Activated CD8-positive, alpha-beta memory T cell treated with anti-CD3 and anti-CD28 coated beads for 1 hour (primary cell): ENCODE data around the gene MFAP1.
A peak's percentile ranks its signal among the peaks of the same experiment; 100 is the strongest.

Experiments used
- DNase-seq, 2 donors: peaks; one replicate each; pipeline ENCODE4 v3.0.0-alpha.2; 2020; ENCODE audit warnings: low read depth in 1 of 2; ENCODE audit errors: extremely low read depth in 1 of 2

MFAP1 gene

DNA sequence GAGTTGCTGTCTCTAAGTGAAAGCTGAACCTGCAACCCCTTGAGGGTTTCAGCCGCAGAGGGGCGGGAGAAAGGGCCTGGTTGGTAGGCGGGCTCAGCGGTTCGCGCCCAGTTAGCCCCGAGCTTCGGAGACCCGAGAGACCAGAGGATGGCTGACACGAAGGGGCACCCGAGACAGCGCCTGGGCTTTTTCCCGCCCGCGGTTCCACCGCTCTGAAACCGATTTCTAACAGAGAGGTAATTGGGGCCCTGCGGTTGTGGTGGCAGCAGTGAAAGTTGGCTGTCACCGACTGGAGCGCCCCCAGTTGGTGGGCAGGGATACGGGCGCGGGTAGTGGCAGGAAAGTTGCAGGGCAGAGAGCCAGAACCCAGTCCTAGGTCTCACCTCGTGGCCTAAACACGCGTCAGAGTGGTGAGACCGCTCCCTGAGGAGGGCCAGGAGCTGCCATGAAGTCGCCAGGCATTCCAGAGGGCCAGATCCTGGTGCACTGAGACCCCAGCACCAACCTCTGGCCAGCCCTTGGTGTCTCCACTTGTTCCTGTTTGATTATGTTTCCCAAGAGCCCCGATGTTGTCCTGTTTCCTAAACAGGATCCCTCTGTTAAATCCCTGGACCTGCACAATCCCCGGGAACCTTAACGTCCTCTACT, 47.1 kb downstream of the MFAP1 start:
- peak; percentile 58 to 67 for DNase-seq

DNA sequence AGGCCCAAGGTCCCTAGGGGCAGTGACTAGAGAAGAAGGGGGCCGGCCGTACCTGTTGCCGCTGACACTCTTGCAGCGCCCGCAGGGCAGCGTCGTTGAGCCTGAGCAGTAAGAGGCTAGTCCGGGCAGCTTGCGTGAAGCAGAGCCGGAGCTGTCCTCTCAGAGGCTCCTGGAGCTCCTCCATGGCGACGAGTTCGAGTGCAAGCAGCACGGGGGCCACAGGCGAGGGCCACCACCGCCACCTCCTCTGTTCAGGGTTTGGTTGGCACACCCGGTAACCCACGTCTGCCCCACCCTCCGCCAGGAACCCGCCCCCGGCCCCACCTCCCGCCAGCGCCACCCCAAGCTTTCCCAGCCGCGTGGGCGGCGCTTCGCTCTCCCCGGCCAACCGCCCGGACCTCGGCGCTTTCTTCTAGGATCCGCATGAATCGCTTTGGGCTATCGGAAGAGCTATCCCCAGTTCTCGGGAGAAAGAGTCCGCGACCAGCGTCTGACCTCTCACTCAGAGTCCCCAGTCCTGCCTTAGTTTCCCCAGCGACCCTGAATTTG, 47.7 kb downstream of the MFAP1 start, which contains the start of gene ELL3:
TSS of gene ELL3 (minus strand) at position 249 of the 549 bp plus-strand sequence. CDS start at position 184, 65 bp downstream.
- peak; percentile 34 to 71 for DNase-seq

DNA sequence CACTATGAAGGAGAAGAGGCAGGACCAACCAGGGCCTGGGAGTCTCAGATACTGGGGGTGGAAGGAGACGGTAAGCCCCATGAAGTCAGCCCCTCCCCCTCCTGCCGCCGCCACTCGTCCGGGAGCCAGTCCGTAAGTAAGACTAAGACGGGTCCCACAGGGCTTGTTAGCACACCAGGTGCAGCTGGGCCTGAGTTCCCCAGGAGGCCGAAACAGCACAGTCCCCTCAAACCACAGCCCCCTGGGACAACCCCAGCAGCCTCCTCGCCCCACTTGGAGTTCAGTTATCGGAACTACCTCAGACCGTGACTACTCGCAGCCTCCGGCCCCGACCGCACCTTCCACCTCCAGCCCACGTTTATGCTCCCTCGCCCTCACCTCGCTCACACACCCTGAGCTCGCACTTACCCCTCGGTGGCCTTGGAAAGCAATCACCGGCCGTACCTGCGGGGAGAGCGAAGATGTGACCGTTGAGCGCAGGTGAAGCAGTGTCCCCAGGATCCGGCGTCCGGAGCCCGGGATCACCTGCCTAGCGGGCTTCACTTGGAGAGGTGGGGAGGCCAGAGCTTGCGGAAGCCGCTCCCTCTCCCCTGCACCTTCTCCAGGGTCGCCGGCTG, 48.3 kb downstream of the MFAP1 start:
- no peak for DNase-seq

DNA sequence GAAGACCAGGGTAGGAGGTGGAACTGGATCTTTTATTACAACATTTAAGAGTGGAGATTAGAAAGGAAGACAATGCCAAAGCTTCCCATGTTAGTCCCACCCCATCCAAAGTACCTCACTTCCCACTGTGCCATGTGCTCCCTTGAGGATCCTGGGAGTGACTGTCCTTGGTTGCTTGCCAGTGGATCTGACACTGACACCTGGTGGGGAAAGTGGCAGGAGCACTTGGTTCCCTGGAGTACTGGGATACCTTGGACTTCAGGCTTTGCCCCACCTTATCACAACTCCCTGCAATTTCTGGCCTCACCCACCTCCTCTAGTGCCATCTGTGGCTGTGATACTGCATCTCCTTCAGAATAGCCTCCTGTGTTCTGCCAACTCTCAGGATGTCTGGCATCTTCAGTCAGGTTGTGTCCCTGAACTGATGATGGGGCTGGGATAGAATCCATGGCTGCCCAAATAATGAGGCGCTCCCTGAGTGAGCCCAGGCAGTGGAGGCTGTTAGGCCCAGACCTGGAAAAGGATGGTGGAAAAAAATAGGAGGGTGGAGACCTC, 49.0 kb downstream of the MFAP1 start:
- no peak for DNase-seq

DNA sequence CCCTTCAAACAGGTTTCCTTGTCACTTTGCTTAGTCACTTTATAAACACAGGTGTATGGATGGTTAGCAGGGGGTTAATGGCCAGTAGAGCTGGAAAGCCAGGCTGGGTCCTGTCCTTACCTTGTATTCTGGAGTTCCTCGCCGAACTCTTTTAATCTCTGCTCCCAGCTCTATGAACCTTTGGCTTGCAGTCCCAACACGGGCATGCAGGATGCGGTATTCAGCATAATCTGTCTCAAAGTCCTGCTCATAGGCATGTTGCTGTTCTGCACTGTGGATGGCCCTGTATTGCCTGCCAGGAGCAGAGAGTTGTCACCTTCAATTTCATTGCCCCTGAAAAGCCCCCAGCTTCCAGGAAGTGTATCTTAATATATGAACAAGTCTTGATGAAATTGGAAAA, 50.4 kb downstream of the MFAP1 start:
- DNase-seq = no peak

DNA sequence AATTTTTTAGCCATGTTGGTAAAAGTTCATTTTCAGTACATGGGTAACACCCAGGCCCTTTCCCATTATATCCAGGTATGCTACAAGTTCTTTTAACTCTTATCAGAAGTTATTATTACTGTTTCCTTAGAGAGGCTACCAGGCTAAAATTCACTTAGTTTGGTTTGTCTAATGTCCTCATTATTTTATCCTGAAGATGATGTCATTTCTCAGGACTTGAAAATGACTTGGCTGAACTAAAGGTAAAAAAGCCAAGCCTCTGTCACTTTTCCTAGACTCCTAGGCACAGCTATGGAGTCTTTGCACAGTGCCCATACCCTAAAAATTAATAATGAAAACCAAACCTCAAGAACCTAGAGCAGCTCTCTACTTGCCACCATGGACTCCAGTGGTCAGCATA, 51.9 kb downstream of the MFAP1 start:
- no peak for DNase-seq

DNA sequence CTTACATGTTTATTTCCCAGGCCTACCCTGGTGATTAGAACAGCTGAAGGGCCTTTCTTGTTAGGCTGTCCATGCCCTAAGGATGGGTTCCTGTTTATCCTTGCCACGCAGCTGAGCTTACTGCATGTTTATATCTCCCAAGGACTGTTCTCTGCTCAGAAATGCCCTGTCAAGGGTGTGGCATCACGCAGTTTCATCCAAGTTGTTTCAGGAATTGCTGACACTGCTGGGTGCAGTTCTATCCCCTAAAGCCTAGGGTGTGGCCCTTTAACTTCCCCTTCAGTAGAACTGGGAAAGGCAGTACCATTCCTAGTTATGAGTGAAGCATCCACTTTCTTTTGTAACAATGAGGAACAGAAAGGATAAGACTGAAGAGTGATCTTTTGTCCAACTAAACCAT, 52.7 kb downstream of the MFAP1 start:
- DNase-seq = no peak

DNA sequence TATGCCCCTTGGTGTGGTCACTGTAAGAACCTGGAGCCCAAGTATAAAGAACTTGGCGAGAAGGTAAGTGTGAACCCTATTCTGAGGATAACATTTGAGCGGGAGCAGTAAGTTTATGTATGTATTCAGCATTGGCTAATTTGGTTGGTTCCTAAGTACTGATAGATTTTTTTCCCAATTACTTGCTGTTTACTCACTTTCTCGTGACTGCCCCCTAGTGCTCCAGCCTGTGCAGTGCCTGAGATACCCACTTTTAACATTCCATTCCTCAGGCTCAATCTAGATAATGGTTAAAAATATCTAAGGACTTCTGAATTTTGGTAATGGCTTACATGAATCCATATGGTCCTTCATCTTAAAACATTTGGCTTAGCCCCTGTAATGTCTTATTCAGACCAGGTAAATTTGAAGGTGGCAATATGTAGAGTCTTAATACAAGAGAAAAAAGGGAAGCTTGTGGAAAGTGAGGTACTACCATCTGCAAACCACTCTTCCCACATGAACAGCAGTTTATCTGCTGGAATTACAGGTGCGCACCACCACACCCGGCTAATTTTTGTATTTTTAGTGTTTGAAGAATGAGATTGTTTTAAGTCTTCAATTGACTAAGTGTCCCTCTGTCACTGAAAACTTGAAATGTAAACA, 54.8 kb downstream of the MFAP1 start:
- peak in 1 of 2 donors; percentile 46 for DNase-seq

DNA sequence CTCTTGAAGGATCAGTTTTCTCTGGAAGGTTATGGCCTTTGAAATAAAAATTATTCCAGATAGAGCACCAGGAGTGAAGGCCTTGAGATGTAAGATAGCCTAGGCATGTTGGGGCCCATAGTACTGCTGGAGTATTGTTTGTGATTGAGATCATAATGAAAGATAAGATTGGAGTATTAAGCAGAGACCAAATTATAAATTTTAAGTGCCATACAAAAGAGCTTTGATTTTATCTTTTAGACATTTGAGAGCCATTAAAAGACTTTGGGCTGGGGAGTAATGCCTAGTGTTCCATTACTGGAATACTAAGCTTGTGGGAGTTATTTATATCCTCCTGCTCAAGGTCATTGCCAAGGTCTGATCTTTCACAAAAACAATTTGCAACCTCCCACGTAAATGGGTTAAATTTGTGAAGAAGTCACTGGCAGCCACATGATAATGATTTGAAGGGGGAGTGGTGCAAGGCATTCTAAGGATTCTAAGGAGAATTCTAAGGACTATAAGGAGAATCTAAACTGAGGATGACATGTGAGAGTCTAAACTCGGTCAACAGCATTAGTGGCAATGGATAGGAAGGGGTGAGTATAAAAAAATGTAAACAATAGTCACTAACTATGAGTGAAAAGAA, 60.6 kb downstream of the MFAP1 start:
- DNase-seq = no peak

DNA sequence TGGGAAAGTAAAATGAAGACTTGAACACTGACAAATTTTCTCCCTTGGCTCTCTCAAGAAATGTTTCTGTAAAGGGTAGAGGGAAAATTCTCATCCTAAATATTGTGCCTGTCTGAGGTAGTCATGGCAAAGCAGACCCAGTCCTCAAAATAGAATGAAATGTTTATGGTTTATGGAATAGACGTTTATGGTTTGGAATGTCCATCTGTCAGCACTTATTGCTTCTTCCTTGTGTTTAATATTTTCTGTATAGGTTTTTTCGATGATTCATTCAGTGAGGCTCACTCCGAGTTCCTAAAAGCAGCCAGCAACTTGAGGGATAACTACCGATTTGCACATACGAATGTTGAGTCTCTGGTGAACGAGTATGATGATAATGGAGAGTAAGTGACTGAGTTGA, 61.7 kb downstream of the MFAP1 start:
- no peak for DNase-seq
